Brain pericyte (primary cell): ENCODE data around the gene ART3.
A peak's percentile ranks its signal among the peaks of the same experiment; 100 is the strongest.

Source experiments
- DNase-seq: peaks from one replicate; pipeline ENCODE4 v3.0.0-alpha.2; 2012; ENCODE audit warnings: low read depth, low spot score

The ART3 gene

DNA sequence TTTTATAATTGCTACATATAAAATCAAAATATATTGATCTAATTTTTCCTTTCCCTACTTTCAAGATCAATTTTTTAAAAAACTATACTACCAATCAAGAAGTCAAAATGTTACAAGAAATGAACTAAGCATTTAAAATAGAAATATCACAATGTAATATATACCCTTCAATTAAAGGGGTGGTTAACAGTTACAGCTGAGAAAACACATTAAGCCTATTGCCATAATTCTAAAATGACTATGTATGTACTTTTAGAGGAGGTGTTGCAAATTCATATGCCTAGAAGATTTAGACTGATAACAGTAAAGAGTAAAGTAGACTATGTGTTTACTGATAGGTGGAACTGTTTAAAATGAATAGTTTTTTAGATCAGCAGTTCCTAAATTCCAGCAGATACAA is 70.0 kb downstream of the ART3 start:
- no peak for DNase-seq

DNA sequence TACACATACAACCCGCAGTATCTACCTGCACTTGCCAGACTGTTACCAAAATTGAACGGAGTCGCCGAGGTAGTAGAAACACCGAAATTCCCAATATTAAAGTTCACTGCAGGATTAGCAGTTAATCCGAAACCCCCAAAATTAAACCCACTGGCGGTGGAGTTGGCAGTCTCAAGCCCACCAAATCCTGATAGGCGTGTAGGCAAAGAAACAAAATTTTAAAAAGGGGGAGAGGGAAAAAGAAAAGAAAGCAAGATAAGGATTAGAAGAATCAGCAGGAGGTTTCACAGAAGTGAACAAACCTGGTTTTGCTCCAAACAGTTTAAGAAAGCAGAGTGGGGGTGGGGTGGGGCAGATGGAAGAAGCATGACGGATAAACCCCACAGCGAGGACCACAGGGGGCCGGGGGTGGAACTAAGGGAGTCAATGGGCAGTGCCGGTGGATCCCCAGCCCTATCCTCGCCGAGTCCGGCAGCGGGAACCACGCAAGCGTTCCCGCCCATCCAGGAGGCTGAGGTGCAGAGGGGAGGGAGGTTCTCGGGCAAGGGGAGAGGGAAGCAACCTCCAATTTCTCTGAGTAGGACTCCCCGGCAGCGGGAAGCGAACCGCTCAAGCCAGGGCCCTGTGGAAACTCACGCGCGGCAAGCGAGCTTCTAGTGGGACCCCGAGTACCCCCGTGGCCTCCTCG is 73.1 kb downstream of the ART3 start:
- DNase-seq, result peak; percentile 78

DNA sequence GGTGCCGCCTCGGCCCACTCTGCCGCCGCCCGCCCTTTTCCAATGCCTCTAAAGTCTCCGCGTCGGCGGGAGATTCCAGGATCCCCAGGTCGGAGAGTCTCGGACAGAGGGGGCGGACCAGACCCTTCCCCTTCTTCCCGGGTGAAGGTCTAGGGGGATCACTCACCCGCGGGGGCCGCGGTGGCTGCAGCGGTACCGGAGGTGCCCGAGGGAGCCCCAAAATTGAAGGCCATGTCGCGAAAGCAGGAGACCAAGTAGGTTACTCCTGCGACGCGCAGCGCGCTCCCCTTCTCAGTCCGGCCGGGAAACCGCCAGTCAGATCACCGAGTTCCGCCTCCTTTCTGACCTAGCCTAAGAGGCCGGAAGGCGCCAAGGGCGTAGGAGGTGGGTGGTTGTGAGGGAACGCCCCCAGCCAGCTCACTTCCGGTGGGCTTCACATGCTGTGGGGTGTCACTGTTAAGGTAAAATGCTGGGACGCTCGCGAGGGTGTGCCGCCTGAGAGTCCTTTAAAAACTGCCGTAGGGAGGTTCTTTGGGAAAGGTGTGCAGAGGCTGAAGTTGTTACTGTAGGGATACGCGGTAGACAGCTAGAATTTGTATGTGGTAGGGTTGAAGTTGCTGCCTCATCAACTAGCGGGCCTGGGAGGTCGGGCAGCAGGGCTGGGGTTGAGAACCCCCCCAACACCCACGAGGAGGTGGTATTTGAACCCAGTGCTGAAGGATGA is 73.8 kb downstream of the ART3 start, which contains the start of gene NUP54:
Gene NUP54, minus strand, starts transcription at position 256 of the 724 bp plus-strand sequence. Its CDS starts 23 bp downstream, at position 233.
- DNase-seq, result peak; percentile 91

DNA sequence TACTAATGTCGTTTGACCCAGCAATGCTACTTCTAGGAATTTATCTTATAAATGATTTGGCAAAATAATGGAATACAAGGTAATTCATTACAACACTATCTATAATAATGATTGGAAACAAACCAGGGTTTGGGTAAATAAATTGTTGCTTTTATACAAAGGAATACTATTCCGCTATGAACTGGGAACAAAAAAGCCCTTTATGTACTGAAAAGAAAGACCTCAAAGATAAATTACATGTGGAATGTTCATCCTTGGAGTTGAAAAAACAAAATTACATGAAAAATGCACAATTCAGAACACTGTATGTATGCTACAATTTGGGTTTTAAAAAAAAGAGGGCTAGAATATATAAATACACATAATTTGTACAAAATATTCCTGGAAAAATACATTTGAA is 78.8 kb downstream of the ART3 start:
- no peak for DNase-seq

DNA sequence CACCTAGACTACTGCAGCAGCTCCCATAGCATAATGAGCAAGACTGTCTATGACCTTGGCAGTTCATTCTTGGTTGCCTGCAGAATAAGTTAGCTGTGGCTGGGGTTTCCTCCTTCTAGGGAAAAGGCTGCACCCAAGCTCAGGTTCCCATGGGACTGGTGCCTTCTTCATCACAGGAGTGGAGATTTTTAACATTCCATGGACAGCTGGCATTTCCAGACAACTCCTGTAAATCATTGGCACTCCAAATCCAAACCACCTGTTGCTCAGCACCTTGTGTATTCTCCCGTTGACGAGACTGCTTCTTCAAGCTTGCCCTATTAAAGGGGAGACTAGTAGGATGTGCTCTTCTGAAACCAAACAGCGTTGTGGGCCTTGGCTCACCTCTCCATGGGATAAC is 81.5 kb downstream of the ART3 start:
- DNase-seq, result no peak

DNA sequence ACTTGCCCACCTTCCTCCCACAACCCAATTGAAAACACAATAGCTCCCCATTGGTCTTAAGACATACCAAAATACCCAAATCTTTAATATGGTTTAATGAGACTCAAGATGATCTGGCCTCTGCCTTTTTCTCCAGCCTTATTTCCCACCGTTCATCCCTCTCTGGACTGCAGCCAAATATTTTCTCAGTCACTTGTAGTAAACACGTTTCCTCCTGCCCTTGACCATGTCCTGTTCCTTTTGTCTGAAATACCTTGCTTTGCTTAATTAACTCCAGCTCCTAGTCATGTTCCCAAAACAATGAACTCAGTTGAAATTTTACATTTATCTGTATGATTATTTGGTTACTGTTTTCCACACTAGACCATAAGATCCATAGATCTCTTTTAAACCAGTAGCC is 82.1 kb downstream of the ART3 start:
- no peak for DNase-seq

DNA sequence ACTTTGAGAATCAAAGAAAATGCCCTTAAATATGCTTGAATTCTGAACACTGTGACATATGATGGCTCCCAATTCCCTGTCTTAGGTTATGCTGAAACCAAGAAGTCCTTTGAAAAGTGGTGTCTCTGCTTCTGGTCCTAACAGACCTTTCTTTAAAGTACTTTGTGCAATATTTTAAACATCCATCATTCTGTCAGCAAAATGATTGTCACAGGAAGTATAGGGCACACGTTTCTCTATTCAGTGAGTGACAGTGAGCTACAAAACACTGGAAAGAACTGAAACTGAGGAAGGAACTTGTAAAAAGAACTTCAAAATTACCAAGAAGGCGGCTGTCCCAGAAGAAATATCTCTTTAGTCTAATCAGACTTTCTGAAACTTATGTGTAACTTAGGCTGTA is 85.8 kb downstream of the ART3 start:
- no peak for DNase-seq
